WTC11 (cell line): ENCODE results near the gene ACIN1. TPM values are rescaled to one million over a fixed set of nuclear protein-coding genes. Genes with fewer than 3 reads are reported as not detected.

Experiments used
- ATAC-seq: fragments of 200-7000 bp; cut with Tn5 transposase; 2 replicates; pipeline ENCODE4 v1.10.0; 2021; ENCODE audit warnings: mild to moderate bottlenecking, moderate library complexity
- CTCF ChIA-PET: fragments of 300-600 bp; sonication (Branson Sonifier 250); formaldehyde crosslinking; loops from one replicate; lab custom pipeline; 2021; ENCODE audit warnings: antibody characterized with exemption; lab: Charles Lee
- POLR2A ChIA-PET: fragments of 350-600 bp; sonication (Branson Sonifier 250); formaldehyde crosslinking; loops from one replicate; lab custom pipeline; 2021; ENCODE audit warnings: antibody characterized with exemption; lab: Charles Lee
- DNase-seq: peaks from one replicate; pipeline ENCODE4 v3.0.0; 2021; ENCODE audit warnings: low spot score
- H3K27ac Mint-ChIP-seq: 2 replicates; pipeline ENCODE4 v1.8.0; 2021; ENCODE audit warnings: mixed read lengths
- H3K27me3 Mint-ChIP-seq: 2 replicates; pipeline ENCODE4 v1.8.0; 2021; ENCODE audit warnings: low read depth, mild to moderate bottlenecking, moderate library complexity, mixed read lengths
- H3K36me3 Mint-ChIP-seq: 2 replicates; pipeline ENCODE4 v1.8.0; 2021; ENCODE audit warnings: mixed read lengths
- H3K4me1 Mint-ChIP-seq: 2 replicates; pipeline ENCODE4 v1.8.0; 2022; ENCODE audit warnings: mixed read lengths
- H3K4me3 Mint-ChIP-seq: 2 replicates; pipeline ENCODE4 v1.8.0; 2021; ENCODE audit warnings: mild to moderate bottlenecking, moderate library complexity, mixed read lengths
- H3K9me3 Mint-ChIP-seq: 2 replicates; pipeline ENCODE4 v1.8.0; 2021; ENCODE audit warnings: mixed read lengths
- CREM ChIP-seq: sonication (generic); formaldehyde crosslinking; IDR thresholded peaks from 2 replicates; pipeline ENCODE4 v1.8.1; 2022; ENCODE audit warnings: mild to moderate bottlenecking, missing genetic modification reagents, moderate library complexity
- ELF4 ChIP-seq: sonication (generic); formaldehyde crosslinking; IDR thresholded peaks from 2 replicates; pipeline ENCODE4 v1.8.1; 2022; ENCODE audit warnings: low read depth, mild to moderate bottlenecking, moderate library complexity, missing genetic modification reagents
- ESRRA ChIP-seq: sonication (generic); formaldehyde crosslinking; IDR thresholded peaks from 2 replicates; pipeline ENCODE4 v1.8.1; 2022; ENCODE audit warnings: mild to moderate bottlenecking, missing genetic modification reagents, borderline replicate concordance
- MAX ChIP-seq: sonication (generic); formaldehyde crosslinking; IDR thresholded peaks from 2 replicates; pipeline ENCODE4 v1.8.0; 2022; ENCODE audit warnings: mild to moderate bottlenecking, missing genetic modification reagents
- MLX ChIP-seq: sonication (generic); formaldehyde crosslinking; IDR thresholded peaks from 2 replicates; pipeline ENCODE4 v1.8.1; 2023; ENCODE audit warnings: mild to moderate bottlenecking, missing genetic modification reagents, moderate library complexity
- MYBL2 ChIP-seq: sonication (generic); formaldehyde crosslinking; IDR thresholded peaks from 2 replicates; pipeline ENCODE4 v1.8.1; 2023; ENCODE audit warnings: mild to moderate bottlenecking, moderate library complexity, missing genetic modification reagents
- NFATC4 ChIP-seq: fragments of 250-450 bp; sonication (Bioruptor Pico); IDR thresholded peaks from 2 replicates; pipeline ENCODE4 v1.9.0; 2021; ENCODE audit warnings: mild to moderate bottlenecking
- NR1H2 ChIP-seq: sonication (generic); formaldehyde crosslinking; IDR thresholded peaks from 2 replicates; pipeline ENCODE4 v1.9.0; 2021; ENCODE audit warnings: mild to moderate bottlenecking, moderate library complexity, missing genetic modification reagents
- NR2C2 ChIP-seq: sonication (generic); formaldehyde crosslinking; IDR thresholded peaks from 2 replicates; pipeline ENCODE4 v1.8.0; 2022; ENCODE audit warnings: mild to moderate bottlenecking, missing genetic modification reagents
- NR3C1 ChIP-seq: sonication (generic); formaldehyde crosslinking; conservative IDR thresholded peaks from 2 replicates; pipeline ENCODE4 v1.8.1; 2023; ENCODE audit warnings: low read depth, mild to moderate bottlenecking, missing genetic modification reagents
- SP1 ChIP-seq: sonication (generic); formaldehyde crosslinking; conservative IDR thresholded peaks from 2 replicates; pipeline ENCODE4 v1.8.1; 2022; ENCODE audit warnings: missing genetic modification reagents
- TCF7 ChIP-seq: sonication (generic); formaldehyde crosslinking; IDR thresholded peaks from 2 replicates; pipeline ENCODE4 v1.8.0; 2022; ENCODE audit warnings: mild to moderate bottlenecking, low read depth, missing genetic modification reagents, moderate library complexity
- ZBTB43 ChIP-seq: sonication (generic); formaldehyde crosslinking; IDR thresholded peaks from 2 replicates; pipeline ENCODE4 v1.8.1; 2023; ENCODE audit warnings: mild to moderate bottlenecking, missing genetic modification reagents
- ZNF671 ChIP-seq: fragments of 250-450 bp; sonication (Bioruptor Pico); IDR thresholded peaks from 2 replicates; pipeline ENCODE4 v1.8.0; 2021; ENCODE audit warnings: mild to moderate bottlenecking
- total RNA-seq: library from RNA; stranded (reverse); gene quantifications from 3 replicates; pipeline ENCODE4 v1.2.3, GENCODE V29; 2021
- TF ChIP-seq, protein P1 (sequence below): sonication (generic); formaldehyde crosslinking; IDR thresholded peaks from 2 replicates; pipeline ENCODE4 v1.8.1; 2023; ENCODE audit warnings: mild to moderate bottlenecking, moderate library complexity, missing genetic modification reagents
- TF ChIP-seq, protein P2 (sequence below): fragments of 250-450 bp; sonication (Bioruptor Pico); IDR thresholded peaks from 2 replicates; pipeline ENCODE4 v1.9.0; 2021; ENCODE audit warnings: moderate library complexity, mild to moderate bottlenecking, inconsistent platforms, borderline replicate concordance
- TF ChIP-seq, protein P3 (sequence below): fragments of 200-600 bp; IDR thresholded peaks from 2 replicates; pipeline ENCODE4 v1.8.0; 2022; ENCODE audit warnings: antibody characterized with exemption
- TF ChIP-seq, protein P4 (sequence below): fragments of 250-450 bp; sonication (Bioruptor Pico); IDR thresholded peaks from 2 replicates; pipeline ENCODE4 v2.1.2; 2022; ENCODE audit warnings: mild to moderate bottlenecking, moderate library complexity
- TF ChIP-seq, protein P5 (sequence below): sonication (generic); formaldehyde crosslinking; IDR thresholded peaks from 2 replicates; pipeline ENCODE4 v1.8.0; 2023; ENCODE audit warnings: mild to moderate bottlenecking, missing genetic modification reagents

The ACIN1 gene
- total RNA-seq, 1 experiment from 2014 or later: 229 TPM

GRCh38 chr14:23077962-23078361 lies 17.0 kb downstream of the ACIN1 start (continued):
- TF ChIP-seq, protein P1, sequence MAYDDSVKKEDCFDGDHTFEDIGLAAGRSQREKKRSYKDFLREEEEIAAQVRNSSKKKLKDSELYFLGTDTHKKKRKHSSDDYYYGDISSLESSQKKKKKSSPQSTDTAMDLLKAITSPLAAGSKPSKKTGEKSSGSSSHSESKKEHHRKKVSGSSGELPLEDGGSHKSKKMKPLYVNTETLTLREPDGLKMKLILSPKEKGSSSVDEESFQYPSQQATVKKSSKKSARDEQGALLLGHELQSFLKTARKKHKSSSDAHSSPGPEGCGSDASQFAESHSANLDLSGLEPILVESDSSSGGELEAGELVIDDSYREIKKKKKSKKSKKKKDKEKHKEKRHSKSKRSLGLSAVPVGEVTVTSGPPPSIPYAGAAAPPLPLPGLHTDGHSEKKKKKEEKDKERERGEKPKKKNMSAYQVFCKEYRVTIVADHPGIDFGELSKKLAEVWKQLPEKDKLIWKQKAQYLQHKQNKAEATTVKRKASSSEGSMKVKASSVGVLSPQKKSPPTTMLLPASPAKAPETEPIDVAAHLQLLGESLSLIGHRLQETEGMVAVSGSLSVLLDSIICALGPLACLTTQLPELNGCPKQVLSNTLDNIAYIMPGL (CRISPR knock-in tag): no peak
- TF ChIP-seq ZNF671 (CRISPR knock-in tag) (no peak), MLX (no peak), ESRRA (no peak), CREM (CRISPR knock-in tag) (no peak), NFATC4 (CRISPR knock-in tag) (no peak)
- TF ChIP-seq, protein P2, sequence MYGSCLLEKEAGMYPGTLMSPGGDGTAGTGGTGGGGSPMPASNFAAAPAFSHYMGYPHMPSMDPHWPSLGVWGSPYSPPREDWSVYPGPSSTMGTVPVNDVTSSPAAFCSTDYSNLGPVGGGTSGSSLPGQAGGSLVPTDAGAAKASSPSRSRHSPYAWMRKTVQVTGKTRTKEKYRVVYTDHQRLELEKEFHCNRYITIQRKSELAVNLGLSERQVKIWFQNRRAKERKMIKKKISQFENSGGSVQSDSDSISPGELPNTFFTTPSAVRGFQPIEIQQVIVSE (CRISPR knock-in tag): no peak
- TF ChIP-seq, all 79 proteins: peak for 0

- Mint-ChIP-seq H3K9me3 (no peaks in the 10 kb centered on the region), H3K27me3 (no peaks in the 10 kb centered on the region), H3K4me1 (peaks cover 12% of the 10 kb centered on the region), H3K4me3 (no peak overlapping the region), H3K36me3 (peaks cover 88% of the 10 kb centered on the region), H3K27ac (no peak overlapping the region)
- POLR2A ChIA-PET: interaction anchor here (2.1 kb wide), 1 partner anchor 18 kb away, joined by 7 read pairs; the partner anchor contains the start of genes ACIN1 and C14orf119
- TF ChIP-seq NR3C1: no peak
- TF ChIP-seq, protein P3, sequence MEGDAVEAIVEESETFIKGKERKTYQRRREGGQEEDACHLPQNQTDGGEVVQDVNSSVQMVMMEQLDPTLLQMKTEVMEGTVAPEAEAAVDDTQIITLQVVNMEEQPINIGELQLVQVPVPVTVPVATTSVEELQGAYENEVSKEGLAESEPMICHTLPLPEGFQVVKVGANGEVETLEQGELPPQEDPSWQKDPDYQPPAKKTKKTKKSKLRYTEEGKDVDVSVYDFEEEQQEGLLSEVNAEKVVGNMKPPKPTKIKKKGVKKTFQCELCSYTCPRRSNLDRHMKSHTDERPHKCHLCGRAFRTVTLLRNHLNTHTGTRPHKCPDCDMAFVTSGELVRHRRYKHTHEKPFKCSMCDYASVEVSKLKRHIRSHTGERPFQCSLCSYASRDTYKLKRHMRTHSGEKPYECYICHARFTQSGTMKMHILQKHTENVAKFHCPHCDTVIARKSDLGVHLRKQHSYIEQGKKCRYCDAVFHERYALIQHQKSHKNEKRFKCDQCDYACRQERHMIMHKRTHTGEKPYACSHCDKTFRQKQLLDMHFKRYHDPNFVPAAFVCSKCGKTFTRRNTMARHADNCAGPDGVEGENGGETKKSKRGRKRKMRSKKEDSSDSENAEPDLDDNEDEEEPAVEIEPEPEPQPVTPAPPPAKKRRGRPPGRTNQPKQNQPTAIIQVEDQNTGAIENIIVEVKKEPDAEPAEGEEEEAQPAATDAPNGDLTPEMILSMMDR: peak; percentile 45
- CTCF ChIA-PET: interaction anchor here (0.5 to 2.9 kb wide), 27 partner anchors 8 to 283 kb away, joined by 3 to 52 read pairs (median 4); partner anchors contain the start of genes ACIN1, C14orf119, HOMEZ and PABPN1
- ATAC-seq: peak; percentile 59
- DNase-seq: no peak
Observed at GRCh38 chr14:23076785-23077408, 18.0 kb downstream of the ACIN1 start.

- no peaks in the 10 kb centered on the region for H3K27me3 Mint-ChIP-seq
- no peak for DNase-seq
- peaks cover 22% of the 10 kb centered on the region for H3K4me1 Mint-ChIP-seq
- H3K27ac Mint-ChIP-seq: no peak overlapping the region
- no peaks in the 10 kb centered on the region for H3K9me3 Mint-ChIP-seq
- CTCF ChIA-PET: interaction anchor here (0.6 to 1.4 kb wide), 2 partner anchors 15 to 23 kb away, joined by 3 read pairs; no protein-coding TSS in a partner anchor
- no peak for ATAC-seq
- no peak overlapping the region for H3K4me3 Mint-ChIP-seq
- POLR2A ChIA-PET: interaction anchor here (0.8 kb wide), 1 partner anchor 26 kb away, joined by 4 read pairs; no protein-coding TSS in a partner anchor
- H3K36me3 Mint-ChIP-seq: peaks cover 76% of the 10 kb centered on the region
- TF ChIP-seq NR1H2 (CRISPR knock-in tag): no peak
- no peak for TF ChIP-seq TCF7 (CRISPR knock-in tag)
- no peak for TF ChIP-seq ZBTB43 (CRISPR knock-in tag)
- TF ChIP-seq, protein P1 (CRISPR knock-in tag): no peak
- TF ChIP-seq SP1 (CRISPR knock-in tag): no peak
- TF ChIP-seq, protein P4, sequence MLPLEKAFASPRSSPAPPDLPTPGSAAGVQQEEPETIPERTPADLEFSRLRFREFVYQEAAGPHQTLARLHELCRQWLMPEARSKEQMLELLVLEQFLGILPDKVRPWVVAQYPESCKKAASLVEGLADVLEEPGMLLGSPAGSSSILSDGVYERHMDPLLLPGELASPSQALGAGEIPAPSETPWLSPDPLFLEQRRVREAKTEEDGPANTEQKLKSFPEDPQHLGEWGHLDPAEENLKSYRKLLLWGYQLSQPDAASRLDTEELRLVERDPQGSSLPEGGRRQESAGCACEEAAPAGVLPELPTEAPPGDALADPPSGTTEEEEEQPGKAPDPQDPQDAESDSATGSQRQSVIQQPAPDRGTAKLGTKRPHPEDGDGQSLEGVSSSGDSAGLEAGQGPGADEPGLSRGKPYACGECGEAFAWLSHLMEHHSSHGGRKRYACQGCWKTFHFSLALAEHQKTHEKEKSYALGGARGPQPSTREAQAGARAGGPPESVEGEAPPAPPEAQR (CRISPR knock-in tag): no peak
- no peak for TF ChIP-seq MAX (CRISPR knock-in tag)
- no peak for TF ChIP-seq MYBL2 (CRISPR knock-in tag)
- no peak for TF ChIP-seq ELF4 (CRISPR knock-in tag)
- no peak for TF ChIP-seq NR2C2 (CRISPR knock-in tag)
- TF ChIP-seq, protein P5, sequence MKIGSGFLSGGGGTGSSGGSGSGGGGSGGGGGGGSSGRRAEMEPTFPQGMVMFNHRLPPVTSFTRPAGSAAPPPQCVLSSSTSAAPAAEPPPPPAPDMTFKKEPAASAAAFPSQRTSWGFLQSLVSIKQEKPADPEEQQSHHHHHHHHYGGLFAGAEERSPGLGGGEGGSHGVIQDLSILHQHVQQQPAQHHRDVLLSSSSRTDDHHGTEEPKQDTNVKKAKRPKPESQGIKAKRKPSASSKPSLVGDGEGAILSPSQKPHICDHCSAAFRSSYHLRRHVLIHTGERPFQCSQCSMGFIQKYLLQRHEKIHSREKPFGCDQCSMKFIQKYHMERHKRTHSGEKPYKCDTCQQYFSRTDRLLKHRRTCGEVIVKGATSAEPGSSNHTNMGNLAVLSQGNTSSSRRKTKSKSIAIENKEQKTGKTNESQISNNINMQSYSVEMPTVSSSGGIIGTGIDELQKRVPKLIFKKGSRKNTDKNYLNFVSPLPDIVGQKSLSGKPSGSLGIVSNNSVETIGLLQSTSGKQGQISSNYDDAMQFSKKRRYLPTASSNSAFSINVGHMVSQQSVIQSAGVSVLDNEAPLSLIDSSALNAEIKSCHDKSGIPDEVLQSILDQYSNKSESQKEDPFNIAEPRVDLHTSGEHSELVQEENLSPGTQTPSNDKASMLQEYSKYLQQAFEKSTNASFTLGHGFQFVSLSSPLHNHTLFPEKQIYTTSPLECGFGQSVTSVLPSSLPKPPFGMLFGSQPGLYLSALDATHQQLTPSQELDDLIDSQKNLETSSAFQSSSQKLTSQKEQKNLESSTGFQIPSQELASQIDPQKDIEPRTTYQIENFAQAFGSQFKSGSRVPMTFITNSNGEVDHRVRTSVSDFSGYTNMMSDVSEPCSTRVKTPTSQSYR: no peak
Observed at GRCh38 chr14:23074906-23075305, 20.0 kb downstream of the ACIN1 start.
